RPMI8226 (cell line): ENCODE measurements around the gene TMCC1.

ENCODE experiments used
- DNase-seq: peaks from one replicate; pipeline ENCODE4 v3.0.0-alpha.2; 2015

Gene TMCC1

GRCh38 chr3:129608087-129608935, 285.2 kb downstream of the TMCC1 start:
- DNase-seq: peak; percentile 23

- no peak for DNase-seq
These were observed 286.0 kb downstream of the TMCC1 start for GRCh38 chr3:129607391-129608068.

GRCh38 chr3:129606636-129607390, 286.7 kb downstream of the TMCC1 start, which contains the start of gene PLXND1:
Gene PLXND1 (minus strand): TSS chr3:129606676. CDS start chr3:129606639, 37 bp downstream.
- DNase-seq: peak; percentile 77

GRCh38 chr3:129605922-129606635, 287.4 kb downstream of the TMCC1 start:
- DNase-seq: peak; percentile 61

- DNase-seq: peak; percentile 80
These were observed 288.1 kb downstream of the TMCC1 start for GRCh38 chr3:129605203-129605921.

GRCh38 chr3:129604767-129605166, 288.7 kb downstream of the TMCC1 start:
- DNase-seq: peak; percentile 47

GRCh38 chr3:129603991-129604749, 289.3 kb downstream of the TMCC1 start:
- no peak for DNase-seq

GRCh38 chr3:129603561-129603942, 290.0 kb downstream of the TMCC1 start:
- DNase-seq: no peak

- no peak for DNase-seq
These were observed 290.6 kb downstream of the TMCC1 start for GRCh38 chr3:129602730-129603560.

GRCh38 chr3:129602309-129602708, 291.2 kb downstream of the TMCC1 start:
- no peak for DNase-seq

GRCh38 chr3:129601713-129602112, 291.8 kb downstream of the TMCC1 start:
- no peak for DNase-seq

GRCh38 chr3:129600348-129600747, 293.2 kb downstream of the TMCC1 start:
- no peak for DNase-seq

- no peak for DNase-seq
These were observed 293.9 kb downstream of the TMCC1 start for GRCh38 chr3:129599607-129600006.

- DNase-seq: no peak
These were observed 294.4 kb downstream of the TMCC1 start for GRCh38 chr3:129599073-129599472.

GRCh38 chr3:129598484-129598883, 295.0 kb downstream of the TMCC1 start:
- DNase-seq: no peak

- no peak for DNase-seq
These were observed 295.5 kb downstream of the TMCC1 start for GRCh38 chr3:129598000-129598381.
